HepG2 (cell line): Measurements from ENCODE around the gene IGLON5. TPM values are rescaled to one million over a fixed set of nuclear protein-coding genes. Genes with fewer than 3 reads are reported as not detected.

Source experiments
- ASH2L ChIP-seq: fragments of 300-600, 200-600 bp; sonication (generic); IDR thresholded peaks from 2 replicates; pipeline ENCODE4 v1.7.0; 2017; ENCODE audit warnings: low read depth, mild to moderate bottlenecking, moderate library complexity, mixed read lengths, low read length; ENCODE audit not compliant: insufficient read length
- CENPX ChIP-seq: sonication (generic); formaldehyde crosslinking; IDR thresholded peaks from 2 replicates; pipeline ENCODE4 v1.9.0; 2021; ENCODE audit warnings: mild to moderate bottlenecking, missing genetic modification reagents, moderate library complexity
- FOXP1 ChIP-seq, 2 experiments: fragments of 450-650 bp in 1 of 2; IDR thresholded peaks; 2 replicates each; pipeline ENCODE4 v1.6.1; 2017 to 2018; ENCODE audit warnings: antibody characterized with exemption in 1 of 2
- GTF3A ChIP-seq: sonication (generic); formaldehyde crosslinking; conservative IDR thresholded peaks from 2 replicates; pipeline ENCODE4 v1.4.0; 2020; ENCODE audit warnings: mild to moderate bottlenecking, missing genetic modification reagents
- HDAC1 ChIP-seq: sonication (generic); formaldehyde crosslinking; IDR thresholded peaks from 2 replicates; pipeline ENCODE4 v1.5.1; 2020; ENCODE audit warnings: mild to moderate bottlenecking, missing genetic modification reagents
- IKZF5 ChIP-seq: IDR thresholded peaks from 2 replicates; pipeline ENCODE4 v1.6.1; 2018; ENCODE audit warnings: missing genetic modification reagents, mild to moderate bottlenecking, missing compliant biosample characterization
- JUN ChIP-seq: sonication (generic); formaldehyde crosslinking; IDR thresholded peaks from 2 replicates; pipeline ENCODE4 v1.4.0; 2020; ENCODE audit warnings: mild to moderate bottlenecking, missing genetic modification reagents
- MYC ChIP-seq: sonication (generic); formaldehyde crosslinking; IDR thresholded peaks from 2 replicates; pipeline ENCODE4 v1.9.0; 2021; ENCODE audit warnings: missing genetic modification reagents, borderline replicate concordance
- RBM22 ChIP-seq: fragments of 200-400 bp; formaldehyde crosslinking; optimal IDR thresholded peaks from 2 replicates; pipeline ENCODE3; 2017; ENCODE audit warnings: mild to moderate bottlenecking, low read length, moderate library complexity
- SMARCC2 ChIP-seq: fragments of 450-650 bp; IDR thresholded peaks from 2 replicates; pipeline ENCODE4 v1.6.1; 2017; ENCODE audit warnings: antibody characterized with exemption, mild to moderate bottlenecking
- TBX2 ChIP-seq: sonication (generic); formaldehyde crosslinking; IDR thresholded peaks from 2 replicates; pipeline ENCODE4 v1.5.0; 2020; ENCODE audit warnings: missing genetic modification reagents, mild to moderate bottlenecking, borderline replicate concordance
- TCF7 ChIP-seq: sonication (generic); IDR thresholded peaks from 2 replicates; pipeline ENCODE4 v1.6.1; 2016; ENCODE audit warnings: antibody characterized with exemption, low read depth
- TCF7L2 ChIP-seq: IDR thresholded peaks from 2 replicates; pipeline ENCODE4 v1.6.1; 2011; ENCODE audit warnings: mild to moderate bottlenecking, low read depth, low read length, moderate library complexity
- TOE1 ChIP-seq: sonication (generic); formaldehyde crosslinking; IDR thresholded peaks from 2 replicates; pipeline ENCODE4 v1.4.0; 2020; ENCODE audit warnings: mild to moderate bottlenecking, missing genetic modification reagents
- WIZ ChIP-seq: sonication (generic); formaldehyde crosslinking; IDR thresholded peaks from 2 replicates; pipeline ENCODE4 v1.5.1; 2020; ENCODE audit warnings: mild to moderate bottlenecking, missing genetic modification reagents
- ZFP36 ChIP-seq: fragments of 150-350 bp; IDR thresholded peaks from 2 replicates; pipeline ENCODE4 v1.6.1; 2018; ENCODE audit warnings: borderline replicate concordance, low read length, low read depth; ENCODE audit not compliant: partially characterized antibody
- ZFP36L2 ChIP-seq: sonication (generic); formaldehyde crosslinking; IDR thresholded peaks from 2 replicates; pipeline ENCODE4 v1.4.0; 2020; ENCODE audit warnings: missing genetic modification reagents
- ZMYM3 ChIP-seq: sonication (generic); formaldehyde crosslinking; IDR thresholded peaks from 2 replicates; pipeline ENCODE4 v1.5.1; 2020; ENCODE audit warnings: mild to moderate bottlenecking, missing genetic modification reagents
- ZNF263 ChIP-seq: sonication (generic); formaldehyde crosslinking; IDR thresholded peaks from 2 replicates; pipeline ENCODE4 v1.4.0; 2020; ENCODE audit warnings: missing genetic modification reagents
- ZNF44 ChIP-seq: sonication (generic); formaldehyde crosslinking; IDR thresholded peaks from 2 replicates; pipeline ENCODE4 v1.5.1; 2020; ENCODE audit warnings: mild to moderate bottlenecking, missing genetic modification reagents
- ZNF503 ChIP-seq: sonication (generic); formaldehyde crosslinking; IDR thresholded peaks from 2 replicates; pipeline ENCODE4 v1.4.0; 2020; ENCODE audit warnings: missing genetic modification reagents
- ZNF609 ChIP-seq: sonication (generic); formaldehyde crosslinking; IDR thresholded peaks from 2 replicates; pipeline ENCODE4 v1.4.0; 2020; ENCODE audit warnings: mild to moderate bottlenecking, missing genetic modification reagents, borderline replicate concordance
- ZNF713 ChIP-seq: sonication (generic); formaldehyde crosslinking; IDR thresholded peaks from 2 replicates; pipeline ENCODE4 v1.4.0; 2020; ENCODE audit warnings: mild to moderate bottlenecking, missing genetic modification reagents
- ZNF777 ChIP-seq: sonication (generic); formaldehyde crosslinking; IDR thresholded peaks from 2 replicates; pipeline ENCODE4 v1.4.0; 2020; ENCODE audit warnings: missing genetic modification reagents
- polyA plus RNA-seq, 8 experiments: library from polyadenylated mRNA; depleted of rRNA in 3 of 8; stranded (reverse) in 7 of 8; unstranded in 1 of 8; fragments of >200 nt; fragmentation: Illumina TruSeq in 4 of 8; extraction: Trizol in 4 of 8; gene quantifications; 2 replicates each; pipeline versions ENCODE4 v1.2.1 to v1.2.3, GENCODE V29; 2011 to 2016; ENCODE audit warnings: low read depth in 4 of 8, missing spikeins in 1 of 8, mixed read lengths in 1 of 8; ENCODE audit not compliant: insufficient read depth in 1 of 8
- total RNA-seq, 5 experiments: library from RNA; depleted of rRNA; stranded (reverse); fragments of >200 nt; fragmentation: Illumina TruSeq; extraction: Trizol; gene quantifications; 2 replicates each; pipeline ENCODE4 v1.2.3, GENCODE V29; 2016; ENCODE audit warnings: low read depth in 1 of 5

The IGLON5 gene
- total and polyA plus RNA-seq, 2 of the 13 experiments (the other 11 are each of a cell fraction or from before 2014, with no cell fraction given): 0.04 to 5.7 TPM

- TF ChIP-seq ZNF713 (CRISPR knock-in tag) (no peak), ZNF609 (no peak), ZMYM3 (0 out of 2 replicates have a peak, but pooled peaks have one; percentile 23), ZNF777 (no peak), GTF3A (CRISPR knock-in tag) (no peak), ZNF503 (CRISPR knock-in tag) (no peak), ZFP36 (no peak), ZFP36L2 (CRISPR knock-in tag) (no peak), ZNF263 (CRISPR knock-in tag) (no peak), WIZ (CRISPR knock-in tag) (no peak), JUN (no peak), ZNF44 (0 out of 2 replicates have a peak, but pooled peaks have one; percentile 74), FOXP1 (IDR thresholded peaks at IDR 0.05) (no peak), FOXP1 (CRISPR knock-in tag; IDR thresholded peaks at IDR 0.05) (no peak), RBM22 (no peak), IKZF5 (no peak), SMARCC2 (no peak), TOE1 (CRISPR knock-in tag) (no peak), ASH2L (no peak), TBX2 (CRISPR knock-in tag) (no peak), TCF7L2 (no peak), MYC (CRISPR knock-in tag) (no peak), TCF7 (no peak), HDAC1 (CRISPR knock-in tag) (peak; percentile 32; the same call in 1 of the 2 replicates), CENPX (CRISPR knock-in tag) (no peak)
These were observed 41.4 kb downstream of the IGLON5 start (continued) for GRCh38 chr19:51352783-51353360.
